ENCODE results near the gene GABRR2. TPM values are rescaled to one million over a fixed set of nuclear protein-coding genes. Genes with fewer than 3 reads are reported as not detected.

Gene GABRR2
- total RNA-seq (2021; fragmentation: NEBNext Ultra II Directional; extraction: Animal tissue kit (Norgen Biotek cat#: 25700)), result under 1 TPM in 4 of 6 experiments, not detected in 2; 0.10 to 0.24 (median 0.12) TPM
- long read RNA-seq, result 0 reads

DNA sequence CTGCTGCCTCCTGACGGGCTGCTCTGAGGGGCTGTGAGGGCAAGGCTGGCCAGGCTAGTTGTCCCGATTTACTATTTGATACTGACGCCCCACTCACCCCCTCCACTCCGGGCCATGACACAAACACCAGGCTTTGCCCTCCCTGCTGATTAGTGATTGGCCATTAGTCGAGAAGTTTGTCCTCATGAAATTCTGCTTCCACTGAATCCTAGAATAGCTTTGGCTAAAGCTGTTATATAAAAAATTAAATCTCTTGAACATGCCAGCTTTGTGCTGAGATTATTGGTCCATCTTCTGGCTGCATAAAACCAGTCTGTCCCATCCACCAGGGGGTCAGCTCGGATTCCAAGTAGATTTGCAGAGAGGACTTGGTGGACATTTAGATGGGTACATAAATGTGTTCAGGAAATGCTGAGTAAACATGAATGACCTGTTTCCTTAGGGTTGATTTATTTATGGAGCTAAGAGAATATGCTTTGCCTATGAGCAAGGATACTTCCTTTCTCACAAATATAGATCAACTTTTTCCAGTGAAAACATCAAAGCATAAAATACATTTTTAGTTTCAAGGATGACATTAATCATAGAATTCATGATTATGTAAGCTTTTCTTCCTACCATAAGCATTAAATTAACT is at the start of gene GABRR2:
GABRR2 (minus strand) TSS at position 51 of the 637 bp plus-strand sequence. CDS start 134 bp downstream, outside the sequence.
- no peak for DNase-seq
- TF ChIP-seq, protein P1, sequence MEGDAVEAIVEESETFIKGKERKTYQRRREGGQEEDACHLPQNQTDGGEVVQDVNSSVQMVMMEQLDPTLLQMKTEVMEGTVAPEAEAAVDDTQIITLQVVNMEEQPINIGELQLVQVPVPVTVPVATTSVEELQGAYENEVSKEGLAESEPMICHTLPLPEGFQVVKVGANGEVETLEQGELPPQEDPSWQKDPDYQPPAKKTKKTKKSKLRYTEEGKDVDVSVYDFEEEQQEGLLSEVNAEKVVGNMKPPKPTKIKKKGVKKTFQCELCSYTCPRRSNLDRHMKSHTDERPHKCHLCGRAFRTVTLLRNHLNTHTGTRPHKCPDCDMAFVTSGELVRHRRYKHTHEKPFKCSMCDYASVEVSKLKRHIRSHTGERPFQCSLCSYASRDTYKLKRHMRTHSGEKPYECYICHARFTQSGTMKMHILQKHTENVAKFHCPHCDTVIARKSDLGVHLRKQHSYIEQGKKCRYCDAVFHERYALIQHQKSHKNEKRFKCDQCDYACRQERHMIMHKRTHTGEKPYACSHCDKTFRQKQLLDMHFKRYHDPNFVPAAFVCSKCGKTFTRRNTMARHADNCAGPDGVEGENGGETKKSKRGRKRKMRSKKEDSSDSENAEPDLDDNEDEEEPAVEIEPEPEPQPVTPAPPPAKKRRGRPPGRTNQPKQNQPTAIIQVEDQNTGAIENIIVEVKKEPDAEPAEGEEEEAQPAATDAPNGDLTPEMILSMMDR (IDR thresholded peaks at IDR 0.05), result no peak
- Mint-ChIP-seq H3K27me3 (ENCODE audit: insufficient read depth) (peaks cover 2% of the 10 kb centered on the region), H3K4me1 (ENCODE audit: low read depth) (peaks cover 38% of the 10 kb centered on the region), H3K27ac (no peak within 1 kb of the TSS), H3K4me3 (no peak within 1 kb of the TSS), H3K9me3 (no peaks in the 10 kb centered on the region), H3K36me3 (ENCODE audit: low read depth) (peaks cover 15% of the 10 kb centered on the region; the same call in 1 of the 2 replicates)

DNA sequence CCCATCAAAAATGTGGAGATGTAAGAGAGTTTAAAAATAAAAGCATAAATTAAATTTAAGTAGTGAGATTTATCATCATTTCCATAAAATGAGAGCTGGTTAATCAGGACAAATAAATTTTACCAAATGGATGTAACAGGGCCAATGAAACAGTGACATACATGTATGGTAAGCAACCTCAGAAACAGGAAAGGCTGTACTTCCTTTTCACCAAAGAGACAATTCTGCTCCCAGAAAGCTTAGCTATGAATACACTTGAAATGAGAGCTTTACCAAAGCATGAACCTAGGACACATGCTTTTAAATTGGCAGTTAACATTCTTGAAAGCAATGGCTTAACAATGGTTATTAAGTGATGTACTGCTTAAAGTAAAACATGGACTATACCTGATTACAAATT is 49.5 kb upstream of the GABRR2 start:
- H3K4me3 Mint-ChIP-seq, result no peak overlapping the region
- H3K4me1 Mint-ChIP-seq (ENCODE audit: low read depth), result peaks cover 21% of the 10 kb centered on the region
- no peaks in the 10 kb centered on the region for H3K36me3 Mint-ChIP-seq (ENCODE audit: low read depth)
- TF ChIP-seq, protein P1 (IDR thresholded peaks at IDR 0.05), result no peak
- no peak overlapping the region for H3K27ac Mint-ChIP-seq
- DNase-seq, result no peak
- no peaks in the 10 kb centered on the region for H3K9me3 Mint-ChIP-seq
- peaks cover 15% of the 10 kb centered on the region for H3K27me3 Mint-ChIP-seq (ENCODE audit: insufficient read depth)

DNA sequence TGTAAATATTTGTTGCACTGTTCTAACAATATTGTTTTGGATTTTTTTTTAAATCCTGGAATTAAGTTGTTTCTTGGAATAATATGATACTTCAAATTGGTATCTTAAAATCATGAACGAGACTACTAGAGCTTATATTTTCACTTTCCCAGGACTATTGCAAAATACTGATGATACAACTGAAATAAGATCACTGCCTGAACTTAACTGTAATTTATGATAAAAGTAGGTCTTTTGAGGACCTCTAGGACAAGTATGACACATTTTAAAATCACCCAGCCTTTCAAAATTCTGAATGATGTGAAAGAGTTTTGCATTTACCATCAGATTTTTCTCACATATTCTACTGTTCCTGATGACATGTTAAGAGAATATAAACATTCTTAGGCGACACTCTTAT is 46.1 kb upstream of the GABRR2 start:
- peaks cover 20% of the 10 kb centered on the region for H3K4me1 Mint-ChIP-seq (ENCODE audit: low read depth)
- DNase-seq, result no peak
- no peak overlapping the region for H3K27ac Mint-ChIP-seq
- no peaks in the 10 kb centered on the region for H3K9me3 Mint-ChIP-seq
- H3K27me3 Mint-ChIP-seq (ENCODE audit: insufficient read depth), result peaks cover 17% of the 10 kb centered on the region
- TF ChIP-seq, protein P1 (IDR thresholded peaks at IDR 0.05), result no peak
- H3K36me3 Mint-ChIP-seq (ENCODE audit: low read depth), result no peaks in the 10 kb centered on the region
- no peak overlapping the region for H3K4me3 Mint-ChIP-seq

DNA sequence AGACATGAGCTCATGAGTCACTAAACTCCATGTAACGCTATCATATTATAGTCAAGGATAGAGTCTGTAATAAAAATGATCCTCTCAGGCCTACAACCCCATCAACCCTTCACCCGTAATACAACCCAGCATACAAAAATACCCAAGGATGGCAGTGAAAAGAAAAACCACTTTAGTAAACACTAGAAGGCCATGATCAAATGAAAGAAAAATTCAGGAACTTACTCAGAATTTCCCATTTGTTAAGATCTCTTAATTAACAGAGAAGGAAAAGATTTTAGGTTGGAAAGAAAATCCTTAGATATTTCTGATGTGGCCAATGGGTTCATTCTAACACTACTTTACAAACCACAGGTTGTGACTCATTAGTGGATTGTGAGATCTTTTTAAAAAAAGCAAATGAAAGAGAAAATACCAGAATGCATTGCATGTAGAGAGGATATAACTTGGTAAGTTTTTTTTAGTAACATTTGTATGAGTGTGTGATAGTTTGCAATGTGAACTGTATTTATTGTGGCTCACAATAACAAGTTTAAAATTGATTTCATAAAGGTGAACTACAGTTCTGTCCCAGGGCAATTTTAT is 45.4 kb upstream of the GABRR2 start:
- peaks cover 20% of the 10 kb centered on the region for H3K4me1 Mint-ChIP-seq (ENCODE audit: low read depth)
- peak overlapping the region; percentile 16; the same call in 1 of the 2 replicates for H3K4me3 Mint-ChIP-seq
- H3K9me3 Mint-ChIP-seq, result no peaks in the 10 kb centered on the region
- DNase-seq, result peak; percentile 68
- H3K27me3 Mint-ChIP-seq (ENCODE audit: insufficient read depth), result peaks cover 17% of the 10 kb centered on the region
- H3K27ac Mint-ChIP-seq, result no peak overlapping the region; the same call in 1 of the 2 replicates
- TF ChIP-seq, protein P1 (IDR thresholded peaks at IDR 0.05), result no peak
- no peaks in the 10 kb centered on the region for H3K36me3 Mint-ChIP-seq (ENCODE audit: low read depth)

DNA sequence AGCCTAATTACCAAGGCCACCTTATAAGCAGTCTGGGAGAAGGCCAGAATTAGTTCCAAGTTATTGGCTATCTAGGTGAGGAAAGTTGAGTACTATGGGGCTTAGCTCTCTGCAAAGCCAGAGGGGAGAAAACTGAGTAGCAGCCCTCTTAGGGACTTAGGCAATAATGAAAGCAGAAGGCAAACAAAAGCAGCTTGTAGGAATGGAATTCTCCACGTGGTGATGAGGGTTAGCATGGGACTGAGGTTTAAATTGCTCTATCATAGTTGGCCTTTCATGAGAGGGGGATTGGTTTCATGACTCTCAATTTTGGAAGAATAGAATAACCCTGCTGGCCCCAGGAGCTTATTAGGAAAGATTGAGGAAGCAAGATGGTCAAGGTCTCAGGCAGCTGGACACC is 44.5 kb upstream of the GABRR2 start:
- TF ChIP-seq, protein P1 (IDR thresholded peaks at IDR 0.05), result no peak
- H3K4me3 Mint-ChIP-seq, result no peak overlapping the region
- peaks cover 20% of the 10 kb centered on the region for H3K4me1 Mint-ChIP-seq (ENCODE audit: low read depth)
- H3K27ac Mint-ChIP-seq, result no peak overlapping the region
- no peaks in the 10 kb centered on the region for H3K36me3 Mint-ChIP-seq (ENCODE audit: low read depth)
- no peaks in the 10 kb centered on the region for H3K9me3 Mint-ChIP-seq
- DNase-seq, result no peak
- peaks cover 17% of the 10 kb centered on the region for H3K27me3 Mint-ChIP-seq (ENCODE audit: insufficient read depth)

All from HFFc6 (cell line).